SU-DHL-6 (cell line): ENCODE results near the gene ZNF536.

Experiments used
- H2AFZ ChIP-seq: fragments of 200-600 bp; sonication (generic); 2 replicates; pipeline ENCODE4 v1.6.1; 2014; ENCODE audit warnings: low read depth, mild to moderate bottlenecking, moderate library complexity, mixed read lengths, antibody characterized with exemption, low read length; ENCODE audit not compliant: severe bottlenecking
- H3F3A ChIP-seq: fragments of 200-600 bp; shearing (Covaris generic); 2 replicates; pipeline ENCODE4 v1.6.0; 2016; ENCODE audit warnings: antibody characterized with exemption, mild to moderate bottlenecking; ENCODE audit not compliant: insufficient read depth
- H3K27ac ChIP-seq: fragments of 200-600 bp; sonication (generic); 2 replicates; pipeline ENCODE4 v1.5.1; 2016; ENCODE audit warnings: low read depth, mild to moderate bottlenecking, low read length, moderate library complexity, mixed read lengths
- H3K27me3 ChIP-seq: fragments of 200-600 bp; sonication (generic), shearing (Covaris generic); 2 replicates; pipeline ENCODE4 v1.6.0; 2014; ENCODE audit warnings: mild to moderate bottlenecking, low read length
- H3K36me3 ChIP-seq: fragments of 200-600 bp; sonication (generic); 2 replicates; pipeline ENCODE4 v1.6.1; 2014; ENCODE audit warnings: mild to moderate bottlenecking, low read length, mixed read lengths
- H3K4me2 ChIP-seq: fragments of 300-600, 200-600 bp; shearing (Covaris generic), sonication (generic); 2 replicates; pipeline ENCODE4 v1.6.0; 2014; ENCODE audit warnings: low read length, low read depth, mild to moderate bottlenecking; ENCODE audit not compliant: poor library complexity, severe bottlenecking
- H3K4me3 ChIP-seq: fragments of 200-600 bp; sonication (generic); 2 replicates; pipeline ENCODE4 v1.5.1; 2014; ENCODE audit warnings: antibody characterized with exemption, low read length, mild to moderate bottlenecking, mixed read lengths; ENCODE audit not compliant: insufficient read depth, poor library complexity, severe bottlenecking
- H3K79me2 ChIP-seq: fragments of 200-600 bp; sonication (generic); 2 replicates; pipeline ENCODE4 v1.6.1; 2014; ENCODE audit warnings: mild to moderate bottlenecking, low read length, moderate library complexity; ENCODE audit not compliant: insufficient read depth
- H3K9ac ChIP-seq: fragments of 200-600 bp; sonication (generic); 2 replicates; pipeline ENCODE4 v1.7.0; 2014; ENCODE audit warnings: mild to moderate bottlenecking, low read length
- H3K9me2 ChIP-seq: fragments of 200-600 bp; sonication (generic); replicated peaks from 2 replicates; pipeline ENCODE4 v1.6.1; 2014; ENCODE audit warnings: low read length; ENCODE audit not compliant: insufficient read depth
- H3K9me3 ChIP-seq: fragments of 200-600 bp; sonication (generic); 2 replicates; pipeline ENCODE4 v1.6.1; 2014; ENCODE audit warnings: low read length, mixed read lengths; ENCODE audit not compliant: insufficient read depth
- H4K20me1 ChIP-seq: fragments of 200-600 bp; sonication (generic); 2 replicates; pipeline ENCODE4 v1.6.1; 2014; ENCODE audit warnings: low read depth, mild to moderate bottlenecking, antibody characterized with exemption, low read length, moderate library complexity, mixed read lengths
- CTCF ChIP-seq: fragments of 200-600 bp; sonication (generic); IDR thresholded peaks from one replicate; pipeline ENCODE4 v1.5.1; 2017; ENCODE audit warnings: antibody characterized with exemption, mild to moderate bottlenecking, low read length, moderate library complexity; ENCODE audit not compliant: insufficient read depth, poor library complexity, severe bottlenecking
- EZH2phosphoT487 ChIP-seq: fragments of 200-600 bp; sonication (generic), shearing (Covaris generic); conservative IDR thresholded peaks from 2 replicates; pipeline ENCODE4 v1.6.1; 2018; ENCODE audit warnings: mild to moderate bottlenecking, antibody characterized with exemption, low read length, moderate library complexity, mixed read lengths

ZNF536 gene

GRCh38 chr19:30547246-30547645, 175.1 kb downstream of the ZNF536 start:
- Histone ChIP-seq H3K79me2 (no peaks in the 10 kb centered on the region), H2AFZ (no peak overlapping the region), H3K9me3 (no peaks in the 10 kb centered on the region), H3K27me3 (no peaks in the 10 kb centered on the region), H4K20me1 (no peaks in the 10 kb centered on the region), H3K9ac (no peak overlapping the region), H3K4me2 (no peak overlapping the region), H3K36me3 (no peaks in the 10 kb centered on the region), H3K4me3 (no peak overlapping the region), H3K27ac (no peak overlapping the region), H3K9me2 (no peaks in the 10 kb centered on the region), H3F3A (no peaks in the 10 kb centered on the region)
- TF ChIP-seq EZH2phosphoT487, result no peak
- TF ChIP-seq CTCF, result no peak

GRCh38 chr19:30549151-30549550, 177.0 kb downstream of the ZNF536 start:
- Histone ChIP-seq H3K79me2 (no peaks in the 10 kb centered on the region), H3K27ac (no peak overlapping the region), H4K20me1 (no peaks in the 10 kb centered on the region), H3K9me3 (no peaks in the 10 kb centered on the region), H3K36me3 (no peaks in the 10 kb centered on the region), H3K4me2 (no peak overlapping the region), H3K4me3 (no peak overlapping the region), H3K9me2 (no peaks in the 10 kb centered on the region), H3K27me3 (no peaks in the 10 kb centered on the region), H3F3A (no peaks in the 10 kb centered on the region), H2AFZ (no peak overlapping the region), H3K9ac (no peak overlapping the region)
- TF ChIP-seq CTCF (no peak), EZH2phosphoT487 (no peak)

GRCh38 chr19:30551271-30551670, 179.1 kb downstream of the ZNF536 start:
- Histone ChIP-seq H3K9me2 (no peaks in the 10 kb centered on the region), H3K27ac (no peak overlapping the region), H3K9ac (no peak overlapping the region), H2AFZ (no peak overlapping the region), H3K4me3 (no peak overlapping the region), H3K79me2 (no peaks in the 10 kb centered on the region), H3K4me2 (no peak overlapping the region), H4K20me1 (no peaks in the 10 kb centered on the region), H3F3A (no peaks in the 10 kb centered on the region), H3K9me3 (no peaks in the 10 kb centered on the region), H3K27me3 (no peaks in the 10 kb centered on the region), H3K36me3 (no peaks in the 10 kb centered on the region)
- TF ChIP-seq EZH2phosphoT487, result no peak
- no peak for TF ChIP-seq CTCF
